ENCODE data around the gene B3GNT9.

Gene B3GNT9

DNA sequence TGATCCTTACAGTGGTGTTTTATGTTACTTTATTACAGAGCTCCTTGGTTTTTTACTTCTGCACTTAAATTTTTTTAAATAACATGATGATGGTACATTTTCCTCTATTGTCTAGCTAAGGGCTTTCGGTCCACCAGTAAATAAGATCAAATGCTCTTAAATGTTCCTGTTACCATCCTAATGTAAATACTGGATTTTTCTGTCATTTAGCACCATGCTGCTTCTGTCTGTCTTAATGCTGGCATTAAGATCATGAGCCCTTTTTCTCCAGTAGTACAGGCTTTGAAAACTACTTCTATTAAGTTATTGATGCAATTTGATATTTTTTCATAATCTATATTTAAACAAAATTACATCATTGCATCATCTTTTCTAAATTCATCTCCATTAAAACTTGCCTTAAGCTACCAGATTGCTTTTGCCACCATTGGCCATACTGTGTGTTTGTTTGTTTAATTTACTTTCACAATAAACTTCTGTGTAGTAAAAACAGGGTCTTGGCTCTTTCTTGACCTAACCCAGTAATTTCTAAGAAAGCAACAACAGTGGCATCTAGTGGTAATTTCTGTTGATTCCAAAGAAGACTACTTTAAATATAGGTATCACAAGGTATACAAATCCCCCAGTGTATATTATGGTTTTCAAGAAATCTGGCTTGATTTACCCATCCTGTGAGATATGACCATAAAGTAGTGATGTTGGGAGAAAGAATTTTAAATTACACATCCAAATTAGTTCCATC, 50.1 kb downstream of the B3GNT9 start:
- no peak for TF ChIP-seq YY1 (IDR thresholded peaks at IDR 0.05; ENCODE audit: low read depth)
- TF ChIP-seq CREB1 (IDR thresholded peaks at IDR 0.05; ENCODE audit: low read depth): no peak
- TF ChIP-seq, protein P1, sequence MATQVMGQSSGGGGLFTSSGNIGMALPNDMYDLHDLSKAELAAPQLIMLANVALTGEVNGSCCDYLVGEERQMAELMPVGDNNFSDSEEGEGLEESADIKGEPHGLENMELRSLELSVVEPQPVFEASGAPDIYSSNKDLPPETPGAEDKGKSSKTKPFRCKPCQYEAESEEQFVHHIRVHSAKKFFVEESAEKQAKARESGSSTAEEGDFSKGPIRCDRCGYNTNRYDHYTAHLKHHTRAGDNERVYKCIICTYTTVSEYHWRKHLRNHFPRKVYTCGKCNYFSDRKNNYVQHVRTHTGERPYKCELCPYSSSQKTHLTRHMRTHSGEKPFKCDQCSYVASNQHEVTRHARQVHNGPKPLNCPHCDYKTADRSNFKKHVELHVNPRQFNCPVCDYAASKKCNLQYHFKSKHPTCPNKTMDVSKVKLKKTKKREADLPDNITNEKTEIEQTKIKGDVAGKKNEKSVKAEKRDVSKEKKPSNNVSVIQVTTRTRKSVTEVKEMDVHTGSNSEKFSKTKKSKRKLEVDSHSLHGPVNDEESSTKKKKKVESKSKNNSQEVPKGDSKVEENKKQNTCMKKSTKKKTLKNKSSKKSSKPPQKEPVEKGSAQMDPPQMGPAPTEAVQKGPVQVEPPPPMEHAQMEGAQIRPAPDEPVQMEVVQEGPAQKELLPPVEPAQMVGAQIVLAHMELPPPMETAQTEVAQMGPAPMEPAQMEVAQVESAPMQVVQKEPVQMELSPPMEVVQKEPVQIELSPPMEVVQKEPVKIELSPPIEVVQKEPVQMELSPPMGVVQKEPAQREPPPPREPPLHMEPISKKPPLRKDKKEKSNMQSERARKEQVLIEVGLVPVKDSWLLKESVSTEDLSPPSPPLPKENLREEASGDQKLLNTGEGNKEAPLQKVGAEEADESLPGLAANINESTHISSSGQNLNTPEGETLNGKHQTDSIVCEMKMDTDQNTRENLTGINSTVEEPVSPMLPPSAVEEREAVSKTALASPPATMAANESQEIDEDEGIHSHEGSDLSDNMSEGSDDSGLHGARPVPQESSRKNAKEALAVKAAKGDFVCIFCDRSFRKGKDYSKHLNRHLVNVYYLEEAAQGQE (IDR thresholded peaks at IDR 0.05; ENCODE audit: low read depth): no peak
- no peak for TF ChIP-seq TCF12 (IDR thresholded peaks at IDR 0.05; ENCODE audit: low read depth)
- peak; percentile 34; the same call in 1 of the 2 replicates for TF ChIP-seq RAD21 (IDR thresholded peaks at IDR 0.05; ENCODE audit: low read depth)
- no peak for TF ChIP-seq EGR1 (IDR thresholded peaks at IDR 0.05)
- TF ChIP-seq EP300 (IDR thresholded peaks at IDR 0.05; ENCODE audit: borderline replicate concordance): no peak

DNA sequence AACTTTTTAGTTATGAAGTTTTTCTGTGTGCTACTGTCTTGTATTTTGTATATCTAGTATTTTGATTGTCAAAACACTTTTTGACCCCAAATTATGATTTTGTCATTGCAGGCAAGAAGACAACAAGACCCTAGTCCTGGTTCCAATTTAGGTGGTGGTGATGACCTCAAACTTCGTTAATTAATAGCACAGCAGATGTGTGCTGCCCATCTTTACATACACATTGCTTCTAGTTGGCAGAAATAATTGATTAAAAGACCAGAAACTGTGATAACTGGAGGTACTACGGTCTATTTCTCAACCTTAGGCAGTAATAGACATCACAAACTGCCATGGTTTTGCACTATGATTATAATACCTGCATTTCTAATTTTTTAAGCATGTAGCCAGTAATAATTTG, 52.2 kb downstream of the B3GNT9 start:
- TF ChIP-seq ZBTB7A (IDR thresholded peaks at IDR 0.05; ENCODE audit: low read depth) (no peak), NFIC (IDR thresholded peaks at IDR 0.05) (no peak), TAF1 (IDR thresholded peaks at IDR 0.05; ENCODE audit: low read depth) (no peak), TCF12 (IDR thresholded peaks at IDR 0.05; ENCODE audit: low read depth) (no peak), TEAD4 (IDR thresholded peaks at IDR 0.05) (no peak), RAD21 (IDR thresholded peaks at IDR 0.05; ENCODE audit: low read depth) (no peak)
- TF ChIP-seq, protein P2, sequence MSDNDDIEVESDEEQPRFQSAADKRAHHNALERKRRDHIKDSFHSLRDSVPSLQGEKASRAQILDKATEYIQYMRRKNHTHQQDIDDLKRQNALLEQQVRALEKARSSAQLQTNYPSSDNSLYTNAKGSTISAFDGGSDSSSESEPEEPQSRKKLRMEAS (IDR thresholded peaks at IDR 0.05): no peak
